HEK293 (cell line): ENCODE data around the gene PRKCA.
A peak's percentile ranks its signal among the peaks of the same experiment; 100 is the strongest.

Source experiments
- CTCF ChIA-PET: fragments of 350-600 bp; formaldehyde crosslinking; extraction: SDS; loops from one replicate; lab custom pipeline; 2021; ENCODE audit warnings: antibody characterized with exemption; lab: Yijun Ruan, JAX
- POLR2A ChIA-PET: fragments of 300-600 bp; formaldehyde crosslinking; extraction: SDS; loops from one replicate; lab custom pipeline; 2020; ENCODE audit warnings: antibody characterized with exemption, inconsistent platforms; lab: Yijun Ruan, JAX
- H3K27ac ChIP-seq: fragments of 200-500 bp; sonication (Bioruptor generic); 2 replicates; pipeline ENCODE4 v1.5.1; 2014; ENCODE audit warnings: low read depth, low read length, control low read depth, inconsistent platforms; ENCODE audit errors: extremely low read depth
- H3K36me3 ChIP-seq, 2 experiments: fragments of 200-500 bp in 1 of 2; sonication (Bioruptor generic) in 1 of 2; 1 replicate in 1 of 2; 2 replicates in 1 of 2; pipeline ENCODE4 v1.5.1; 2014 to 2017; ENCODE audit warnings: inconsistent platforms in 2 of 2, low read length in 2 of 2; ENCODE audit not compliant: control insufficient read depth in 2 of 2, insufficient read depth in 1 of 2
- H3K4me1 ChIP-seq: fragments of 200-500 bp; sonication (Bioruptor generic); 2 replicates; pipeline ENCODE4 v1.5.1; 2014; ENCODE audit warnings: mild to moderate bottlenecking, low read length, inconsistent platforms; ENCODE audit not compliant: control insufficient read depth, insufficient read depth
- H3K4me3 ChIP-seq: 2 replicates; pipeline ENCODE4 v1.5.1; 2011; ENCODE audit warnings: low read depth, mild to moderate bottlenecking, control low read depth, low read length, moderate library complexity
- H3K9me3 ChIP-seq: fragments of 200-500 bp; sonication (Bioruptor generic); 2 replicates; pipeline ENCODE4 v1.5.1; 2014; ENCODE audit warnings: low read depth, low read length, inconsistent platforms; ENCODE audit not compliant: control insufficient read depth, insufficient read depth
- FEZF1 ChIP-seq: fragments of 450-650 bp; formaldehyde crosslinking; IDR thresholded peaks from 2 replicates; pipeline ENCODE4 v1.5.1; 2016; ENCODE audit warnings: missing biosample characterization, missing genetic modification characterization
- GLIS1 ChIP-seq: fragments of 450-650 bp; formaldehyde crosslinking; IDR thresholded peaks from 2 replicates; pipeline ENCODE4 v1.5.1; 2016; ENCODE audit warnings: missing biosample characterization, missing genetic modification characterization
- MZF1 ChIP-seq: fragments of 450-650 bp; formaldehyde crosslinking; IDR thresholded peaks from 2 replicates; pipeline ENCODE4 v1.5.1; 2017; ENCODE audit warnings: missing biosample characterization, missing genetic modification characterization, borderline replicate concordance
- TSHZ1 ChIP-seq: fragments of 450-650 bp; formaldehyde crosslinking; IDR thresholded peaks from 2 replicates; pipeline ENCODE4 v1.5.1; 2016; ENCODE audit warnings: missing biosample characterization, missing genetic modification characterization, borderline replicate concordance
- ZNF19 ChIP-seq: fragments of 450-650 bp; formaldehyde crosslinking; IDR thresholded peaks from 2 replicates; pipeline ENCODE4; 2016; ENCODE audit warnings: missing biosample characterization, missing genetic modification characterization, low read depth
- ZNF311 ChIP-seq: fragments of 450-650 bp; formaldehyde crosslinking; IDR thresholded peaks from 2 replicates; pipeline ENCODE4 v1.5.1; 2017; ENCODE audit warnings: missing biosample characterization, missing genetic modification characterization, borderline replicate concordance
- ZNF366 ChIP-seq: fragments of 450-650 bp; formaldehyde crosslinking; conservative IDR thresholded peaks from 2 replicates; pipeline ENCODE4 v1.5.1; 2016; ENCODE audit warnings: missing biosample characterization, missing genetic modification characterization
- ZNF501 ChIP-seq: fragments of 450-650 bp; formaldehyde crosslinking; IDR thresholded peaks from 2 replicates; pipeline ENCODE4 v1.5.1; 2016; ENCODE audit warnings: missing biosample characterization, missing genetic modification characterization
- ZNF521 ChIP-seq: fragments of 450-650 bp; formaldehyde crosslinking; IDR thresholded peaks from 2 replicates; pipeline ENCODE4 v1.5.1; 2017; ENCODE audit warnings: missing biosample characterization, mild to moderate bottlenecking, missing genetic modification characterization
- ZNF548 ChIP-seq: fragments of 450-650 bp; formaldehyde crosslinking; IDR thresholded peaks from 2 replicates; pipeline ENCODE4 v1.5.1; 2016; ENCODE audit warnings: missing biosample characterization, missing genetic modification characterization
- ZSCAN5A ChIP-seq: fragments of 450-650 bp; formaldehyde crosslinking; IDR thresholded peaks from 2 replicates; pipeline ENCODE4 v1.5.1; 2016; ENCODE audit warnings: missing biosample characterization, missing genetic modification characterization
- ZXDB ChIP-seq: fragments of 450-650 bp; formaldehyde crosslinking; IDR thresholded peaks from 2 replicates; pipeline ENCODE4 v1.5.1; 2016; ENCODE audit warnings: missing biosample characterization, missing genetic modification characterization
- TF ChIP-seq, protein P1 (sequence below): fragments of 450-650 bp; IDR thresholded peaks from 2 replicates; pipeline ENCODE4 v1.5.1; 2018; ENCODE audit warnings: missing biosample characterization, missing genetic modification characterization
- TF ChIP-seq, protein P2 (sequence below): fragments of 450-650 bp; formaldehyde crosslinking; IDR thresholded peaks from 2 replicates; pipeline ENCODE4 v1.5.1; 2016; ENCODE audit warnings: missing biosample characterization, missing genetic modification characterization, low read depth
- TF ChIP-seq, protein P3 (sequence below): fragments of 450-650 bp; formaldehyde crosslinking; IDR thresholded peaks from 2 replicates; pipeline ENCODE4 v1.5.1; 2017; ENCODE audit warnings: missing biosample characterization, missing genetic modification characterization
- TF ChIP-seq, protein P4 (sequence below): fragments of 450-650 bp; formaldehyde crosslinking; IDR thresholded peaks from 2 replicates; pipeline ENCODE4 v1.5.1; 2016; ENCODE audit warnings: missing biosample characterization, missing genetic modification characterization, low read depth

PRKCA gene

GRCh38 chr17:66753126-66753920, 450.9 kb downstream of the PRKCA start:
- CTCF ChIA-PET: no interaction called here
- H3K4me1 ChIP-seq: no peaks in the 10 kb centered on the region
- no peak overlapping the region for H3K27ac ChIP-seq
- POLR2A ChIA-PET: no interaction called here
- no peaks in the 10 kb centered on the region for H3K9me3 ChIP-seq
- H3K36me3 ChIP-seq: peaks cover 0 to 3% of the 10 kb centered on the region in 2 experiments; a peak in 1 of 3 replicates
- TF ChIP-seq ZNF548 (tag by site-specific recombination) (0 out of 2 replicates have a peak, but pooled peaks have one; percentile 47), ZNF19 (no peak)
- TF ChIP-seq, protein P1, sequence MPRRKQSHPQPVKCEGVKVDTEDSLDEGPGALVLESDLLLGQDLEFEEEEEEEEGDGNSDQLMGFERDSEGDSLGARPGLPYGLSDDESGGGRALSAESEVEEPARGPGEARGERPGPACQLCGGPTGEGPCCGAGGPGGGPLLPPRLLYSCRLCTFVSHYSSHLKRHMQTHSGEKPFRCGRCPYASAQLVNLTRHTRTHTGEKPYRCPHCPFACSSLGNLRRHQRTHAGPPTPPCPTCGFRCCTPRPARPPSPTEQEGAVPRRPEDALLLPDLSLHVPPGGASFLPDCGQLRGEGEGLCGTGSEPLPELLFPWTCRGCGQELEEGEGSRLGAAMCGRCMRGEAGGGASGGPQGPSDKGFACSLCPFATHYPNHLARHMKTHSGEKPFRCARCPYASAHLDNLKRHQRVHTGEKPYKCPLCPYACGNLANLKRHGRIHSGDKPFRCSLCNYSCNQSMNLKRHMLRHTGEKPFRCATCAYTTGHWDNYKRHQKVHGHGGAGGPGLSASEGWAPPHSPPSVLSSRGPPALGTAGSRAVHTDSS (tag by site-specific recombination): no peak
- no peak overlapping the region for H3K4me3 ChIP-seq

DNA sequence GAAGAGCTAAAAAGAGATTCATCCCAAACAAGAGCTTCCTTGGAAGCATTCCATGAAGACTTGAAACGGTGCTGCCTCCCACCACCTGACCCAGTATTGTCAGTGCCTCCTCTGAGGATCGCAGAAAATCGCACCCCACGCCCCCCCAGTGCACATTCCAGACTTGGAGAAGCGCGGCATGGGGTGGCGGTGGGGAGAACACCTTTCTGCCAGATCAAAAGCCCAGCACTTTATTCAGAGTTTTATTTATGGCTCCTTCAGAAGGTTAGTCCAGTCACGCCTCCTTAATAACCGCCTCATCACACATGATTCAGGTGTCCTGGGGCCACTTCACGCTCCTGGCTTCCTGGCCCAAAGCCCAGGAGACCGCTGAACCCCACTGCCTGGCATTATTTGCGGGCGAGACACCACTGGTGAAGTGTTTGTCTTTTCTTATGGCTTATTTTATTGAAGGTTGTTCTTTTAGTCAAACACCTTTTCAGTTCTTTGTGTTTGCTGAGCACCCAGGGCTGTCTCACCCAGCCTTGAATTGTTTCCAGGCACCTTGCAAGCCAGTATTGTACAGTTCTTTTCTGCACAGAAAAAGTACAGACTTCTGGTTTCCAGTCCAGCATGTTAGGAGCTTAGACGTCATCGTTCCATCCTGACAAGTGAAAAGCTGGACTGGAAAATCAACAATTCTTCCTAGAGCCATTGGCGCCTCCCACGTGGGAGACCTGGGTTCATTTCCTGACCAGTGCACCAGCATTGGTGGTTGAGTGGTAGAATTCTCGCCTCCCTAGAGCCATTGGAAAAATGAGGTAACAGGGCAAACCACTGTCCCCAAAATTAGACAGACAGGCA, 452.9 kb downstream of the PRKCA start:
- Histone ChIP-seq H3K36me3 (peaks cover 0 to 3% of the 10 kb centered on the region in 2 experiments; a peak in 1 of 3 replicates), H3K4me1 (no peaks in the 10 kb centered on the region), H3K4me3 (no peak overlapping the region), H3K27ac (no peak overlapping the region), H3K9me3 (no peaks in the 10 kb centered on the region; the same call in 1 of the 2 replicates)
- ChIA-PET POLR2A (no interaction called here), CTCF (no interaction called here)
- TF ChIP-seq FEZF1 (tag by site-specific recombination): peak; percentile 53; the same call in 1 of the 2 replicates
- no peak for TF ChIP-seq ZNF311

DNA sequence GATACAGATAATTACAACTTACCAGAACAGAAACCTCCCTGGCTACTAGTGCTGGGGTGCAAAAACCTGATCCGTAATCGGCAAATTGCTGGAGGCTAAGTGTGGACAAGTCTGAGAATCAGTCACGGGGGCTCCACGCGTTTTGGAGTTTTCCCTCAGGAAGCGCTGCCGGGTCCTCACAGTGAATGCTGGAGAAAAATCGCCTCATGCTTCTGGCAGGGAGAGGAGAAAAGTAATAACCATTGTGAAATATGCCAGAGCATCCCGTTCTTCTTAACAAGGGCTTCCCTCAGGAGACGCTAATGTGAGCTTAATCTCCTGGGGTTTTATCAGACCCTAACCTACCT, 453.5 kb downstream of the PRKCA start:
- POLR2A ChIA-PET: no interaction called here
- CTCF ChIA-PET: no interaction called here
- Histone ChIP-seq H3K36me3 (peaks cover 0 to 3% of the 10 kb centered on the region in 2 experiments; a peak in 1 of 3 replicates), H3K27ac (no peak overlapping the region), H3K9me3 (no peaks in the 10 kb centered on the region; the same call in 1 of the 2 replicates), H3K4me1 (no peaks in the 10 kb centered on the region), H3K4me3 (no peak overlapping the region)
- TF ChIP-seq, protein P2, sequence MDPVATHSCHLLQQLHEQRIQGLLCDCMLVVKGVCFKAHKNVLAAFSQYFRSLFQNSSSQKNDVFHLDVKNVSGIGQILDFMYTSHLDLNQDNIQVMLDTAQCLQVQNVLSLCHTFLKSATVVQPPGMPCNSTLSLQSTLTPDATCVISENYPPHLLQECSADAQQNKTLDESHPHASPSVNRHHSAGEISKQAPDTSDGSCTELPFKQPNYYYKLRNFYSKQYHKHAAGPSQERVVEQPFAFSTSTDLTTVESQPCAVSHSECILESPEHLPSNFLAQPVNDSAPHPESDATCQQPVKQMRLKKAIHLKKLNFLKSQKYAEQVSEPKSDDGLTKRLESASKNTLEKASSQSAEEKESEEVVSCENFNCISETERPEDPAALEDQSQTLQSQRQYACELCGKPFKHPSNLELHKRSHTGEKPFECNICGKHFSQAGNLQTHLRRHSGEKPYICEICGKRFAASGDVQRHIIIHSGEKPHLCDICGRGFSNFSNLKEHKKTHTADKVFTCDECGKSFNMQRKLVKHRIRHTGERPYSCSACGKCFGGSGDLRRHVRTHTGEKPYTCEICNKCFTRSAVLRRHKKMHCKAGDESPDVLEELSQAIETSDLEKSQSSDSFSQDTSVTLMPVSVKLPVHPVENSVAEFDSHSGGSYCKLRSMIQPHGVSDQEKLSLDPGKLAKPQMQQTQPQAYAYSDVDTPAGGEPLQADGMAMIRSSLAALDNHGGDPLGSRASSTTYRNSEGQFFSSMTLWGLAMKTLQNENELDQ: no peak
- no peak for TF ChIP-seq TSHZ1 (tag by site-specific recombination)
- TF ChIP-seq, protein P3, sequence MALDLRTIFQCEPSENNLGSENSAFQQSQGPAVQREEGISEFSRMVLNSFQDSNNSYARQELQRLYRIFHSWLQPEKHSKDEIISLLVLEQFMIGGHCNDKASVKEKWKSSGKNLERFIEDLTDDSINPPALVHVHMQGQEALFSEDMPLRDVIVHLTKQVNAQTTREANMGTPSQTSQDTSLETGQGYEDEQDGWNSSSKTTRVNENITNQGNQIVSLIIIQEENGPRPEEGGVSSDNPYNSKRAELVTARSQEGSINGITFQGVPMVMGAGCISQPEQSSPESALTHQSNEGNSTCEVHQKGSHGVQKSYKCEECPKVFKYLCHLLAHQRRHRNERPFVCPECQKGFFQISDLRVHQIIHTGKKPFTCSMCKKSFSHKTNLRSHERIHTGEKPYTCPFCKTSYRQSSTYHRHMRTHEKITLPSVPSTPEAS (tag by site-specific recombination): no peak
- no peak for TF ChIP-seq ZNF366 (tag by site-specific recombination)
- TF ChIP-seq ZXDB (tag by site-specific recombination): no peak
- no peak for TF ChIP-seq ZSCAN5A (tag by site-specific recombination)
- no peak for TF ChIP-seq ZNF501
- no peak for TF ChIP-seq ZNF521 (tag by site-specific recombination)
- TF ChIP-seq MZF1 (tag by site-specific recombination): no peak
- TF ChIP-seq, protein P4, sequence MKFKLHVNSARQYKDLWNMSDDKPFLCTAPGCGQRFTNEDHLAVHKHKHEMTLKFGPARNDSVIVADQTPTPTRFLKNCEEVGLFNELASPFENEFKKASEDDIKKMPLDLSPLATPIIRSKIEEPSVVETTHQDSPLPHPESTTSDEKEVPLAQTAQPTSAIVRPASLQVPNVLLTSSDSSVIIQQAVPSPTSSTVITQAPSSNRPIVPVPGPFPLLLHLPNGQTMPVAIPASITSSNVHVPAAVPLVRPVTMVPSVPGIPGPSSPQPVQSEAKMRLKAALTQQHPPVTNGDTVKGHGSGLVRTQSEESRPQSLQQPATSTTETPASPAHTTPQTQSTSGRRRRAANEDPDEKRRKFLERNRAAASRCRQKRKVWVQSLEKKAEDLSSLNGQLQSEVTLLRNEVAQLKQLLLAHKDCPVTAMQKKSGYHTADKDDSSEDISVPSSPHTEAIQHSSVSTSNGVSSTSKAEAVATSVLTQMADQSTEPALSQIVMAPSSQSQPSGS (tag by site-specific recombination): no peak
- no peak for TF ChIP-seq GLIS1
